ENCODE data around the gene PRPF40A. TPM values are rescaled to one million over a fixed set of nuclear protein-coding genes. Genes with fewer than 3 reads are reported as not detected.

The PRPF40A gene
- total and polyA plus RNA-seq, 2 of the 13 experiments (the other 11 are each of a cell fraction or from before 2014, with no cell fraction given): 146 to 207 TPM

- peak; percentile 91 for TF ChIP-seq ZC3H13 (CRISPR knock-in tag; IDR thresholded peaks at IDR 0.05)
- TF ChIP-seq TRIM22 (IDR thresholded peaks at IDR 0.05): no peak
- 0 out of 2 replicates have a peak, but pooled peaks have one; percentile 15 for TF ChIP-seq PAX8 (CRISPR knock-in tag; IDR thresholded peaks at IDR 0.05; ENCODE audit: borderline replicate concordance)
- TF ChIP-seq FOXP1 (IDR thresholded peaks at IDR 0.05): no peak; the same call in 1 of the 2 replicates
- TF ChIP-seq FOXP1 (CRISPR knock-in tag; IDR thresholded peaks at IDR 0.05): no peak; the same call in 1 of the 2 replicates
- TF ChIP-seq PRMT3 (CRISPR knock-in tag; IDR thresholded peaks at IDR 0.05; ENCODE audit: borderline replicate concordance, low read depth): no peak
- TF ChIP-seq ZNF781 (CRISPR knock-in tag; IDR thresholded peaks at IDR 0.05; ENCODE audit: borderline replicate concordance, not compliant biosample characterization): peak; percentile 95
- TF ChIP-seq ZNF446 (CRISPR knock-in tag; IDR thresholded peaks at IDR 0.05): peak; percentile 68; the same call in 1 of the 2 replicates
- TF ChIP-seq KLF13 (CRISPR knock-in tag; IDR thresholded peaks at IDR 0.05): 0 out of 2 replicates have a peak, but pooled peaks have one; percentile 11
- no peak for TF ChIP-seq EZH2 (conservative IDR thresholded peaks at IDR 0.05; ENCODE audit: low read depth, low read length)
- TF ChIP-seq SSRP1 (CRISPR knock-in tag; IDR thresholded peaks at IDR 0.05): peak; percentile 77
- TF ChIP-seq CC2D1A (CRISPR knock-in tag; IDR thresholded peaks at IDR 0.05): no peak
- no peak for TF ChIP-seq ZNF75D (CRISPR knock-in tag; IDR thresholded peaks at IDR 0.05; ENCODE audit: borderline replicate concordance)
- TF ChIP-seq CHD2 (IDR thresholded peaks at IDR 0.05; ENCODE audit: low read depth, low read length): peak; percentile 78
- TF ChIP-seq IRX3 (CRISPR knock-in tag; IDR thresholded peaks at IDR 0.05; ENCODE audit: borderline replicate concordance, low read depth): peak; percentile 87; the same call in 1 of the 2 replicates
- TF ChIP-seq ZNF766 (CRISPR knock-in tag; IDR thresholded peaks at IDR 0.05; ENCODE audit: borderline replicate concordance): no peak
- TF ChIP-seq U2AF1 (optimal IDR thresholded peaks at IDR 0.05; ENCODE audit: low read depth, low read length): no peak
- TF ChIP-seq HNRNPL (IDR thresholded peaks at IDR 0.05; ENCODE audit: low read depth, low read length): peak; percentile 65; the same call in 1 of the 2 replicates
- TF ChIP-seq E2F2 (CRISPR knock-in tag; IDR thresholded peaks at IDR 0.05; ENCODE audit: borderline replicate concordance): peak; percentile 92; the same call in 1 of the 2 replicates
- peak; percentile 72; the same call in 1 of the 2 replicates for TF ChIP-seq ERF (CRISPR knock-in tag; IDR thresholded peaks at IDR 0.05)
- peak; percentile 29; the same call in 1 of the 2 replicates for TF ChIP-seq ZNF292 (CRISPR knock-in tag; IDR thresholded peaks at IDR 0.05; ENCODE audit: borderline replicate concordance, low read depth)
- no peak for TF ChIP-seq TBP (CRISPR knock-in tag; IDR thresholded peaks at IDR 0.05)
- no peak for TF ChIP-seq ZNF17 (CRISPR knock-in tag; IDR thresholded peaks at IDR 0.05)
- TF ChIP-seq PRPF4 (IDR thresholded peaks at IDR 0.05; ENCODE audit: low read depth, low read length, poor library complexity, severe bottlenecking): no peak
- TF ChIP-seq NFKB2 (CRISPR knock-in tag; IDR thresholded peaks at IDR 0.05; ENCODE audit: borderline replicate concordance): no peak; the same call in 1 of the 2 replicates
- 0 out of 2 replicates have a peak, but pooled peaks have one; percentile 67 for TF ChIP-seq NBN (conservative IDR thresholded peaks at IDR 0.05)
- TF ChIP-seq ZNF629 (CRISPR knock-in tag; conservative IDR thresholded peaks at IDR 0.05): 0 out of 2 replicates have a peak, but pooled peaks have one; percentile 5
- peak; percentile 95 for TF ChIP-seq PCBP1 (IDR thresholded peaks at IDR 0.05; ENCODE audit: borderline replicate concordance, low read depth, low read length)
- TF ChIP-seq BORCS8-MEF2B (CRISPR knock-in tag; IDR thresholded peaks at IDR 0.05): peak; percentile 70
Measured at GRCh38 chr2:152717228-152718075, at the start of gene PRPF40A (continued).

Data from HepG2 (cell line).